Duodenal mucosa (tissue), 2 donors: ENCODE data around the gene PRRC2A.

Experiments used
- H3K27ac ChIP-seq: one replicate; pipeline ENCODE4 v1.7.0; 2013; ENCODE audit warnings: low read depth, low read length
- H3K27me3 ChIP-seq, 2 donors: one replicate each; pipeline ENCODE4 v1.7.0; 2013; ENCODE audit warnings: low read length in 2 of 2, control low read depth in 1 of 2; ENCODE audit not compliant: insufficient read depth in 2 of 2, control insufficient read depth in 1 of 2
- H3K36me3 ChIP-seq, 2 donors: one replicate each; pipeline ENCODE4 v1.7.0; 2013; ENCODE audit warnings: low read length in 2 of 2, control low read depth in 1 of 2; ENCODE audit not compliant: insufficient read depth in 2 of 2, control insufficient read depth in 1 of 2
- H3K4me1 ChIP-seq, 2 donors: one replicate each; pipeline ENCODE4 v1.7.0; 2013; ENCODE audit warnings: low read length in 2 of 2, control low read depth in 1 of 2; ENCODE audit not compliant: insufficient read depth in 2 of 2, control insufficient read depth in 1 of 2
- H3K4me3 ChIP-seq, 2 donors: one replicate each; pipeline ENCODE4 v1.7.0; 2013; ENCODE audit warnings: low read length in 2 of 2, low read depth in 1 of 2
- H3K9ac ChIP-seq, 2 donors: one replicate each; pipeline ENCODE4 v1.7.0; 2013; ENCODE audit warnings: low read length in 2 of 2, low read depth in 1 of 2
- H3K9me3 ChIP-seq, 2 donors: one replicate each; pipeline ENCODE4 v1.7.0; 2013; ENCODE audit warnings: low read length in 2 of 2, control low read depth in 1 of 2; ENCODE audit not compliant: control insufficient read depth in 1 of 2

Gene PRRC2A

GRCh38 chr6:31634969-31635575, 14.6 kb downstream of the PRRC2A start:
- no peak overlapping the region for H3K4me3 ChIP-seq
- no peaks in the 10 kb centered on the region for H3K4me1 ChIP-seq
- no peaks in the 10 kb centered on the region for H3K27me3 ChIP-seq
- no peak overlapping the region for H3K27ac ChIP-seq
- H3K9me3 ChIP-seq: no peaks in the 10 kb centered on the region
- H3K36me3 ChIP-seq: peaks cover 63 to 90% of the 10 kb centered on the region in 2 donors
- H3K9ac ChIP-seq: no peak overlapping the region

GRCh38 chr6:31636698-31637596, 16.4 kb downstream of the PRRC2A start:
- H3K4me1 ChIP-seq: no peaks in the 10 kb centered on the region
- H3K36me3 ChIP-seq: peaks cover 71 to 93% of the 10 kb centered on the region in 2 donors
- no peak overlapping the region for H3K9ac ChIP-seq
- H3K27ac ChIP-seq: no peak overlapping the region
- no peaks in the 10 kb centered on the region for H3K27me3 ChIP-seq
- H3K9me3 ChIP-seq: no peaks in the 10 kb centered on the region
- no peak overlapping the region for H3K4me3 ChIP-seq

- no peak overlapping the region for H3K9ac ChIP-seq
- no peaks in the 10 kb centered on the region for H3K9me3 ChIP-seq
- no peak overlapping the region for H3K27ac ChIP-seq
- H3K36me3 ChIP-seq: peaks cover 72 to 94% of the 10 kb centered on the region in 2 donors
- H3K27me3 ChIP-seq: no peaks in the 10 kb centered on the region
- H3K4me3 ChIP-seq: no peak overlapping the region
- H3K4me1 ChIP-seq: no peaks in the 10 kb centered on the region
Observed at GRCh38 chr6:31639043-31639442, 18.5 kb downstream of the PRRC2A start.

- Histone ChIP-seq H3K27me3 (no peaks in the 10 kb centered on the region), H3K27ac (no peak overlapping the region), H3K36me3 (peaks cover 72 to 94% of the 10 kb centered on the region in 2 donors), H3K9me3 (no peaks in the 10 kb centered on the region), H3K9ac (no peak overlapping the region), H3K4me1 (no peaks in the 10 kb centered on the region), H3K4me3 (no peak overlapping the region)
Observed at GRCh38 chr6:31639449-31639861, 18.9 kb downstream of the PRRC2A start.

- H3K4me3 ChIP-seq: no peak overlapping the region
- no peaks in the 10 kb centered on the region for H3K27me3 ChIP-seq
- no peaks in the 10 kb centered on the region for H3K4me1 ChIP-seq
- peaks cover 72 to 94% of the 10 kb centered on the region in 2 donors for H3K36me3 ChIP-seq
- no peak overlapping the region for H3K27ac ChIP-seq
- no peaks in the 10 kb centered on the region for H3K9me3 ChIP-seq
- H3K9ac ChIP-seq: no peak overlapping the region
Observed at GRCh38 chr6:31640612-31641011, 20.1 kb downstream of the PRRC2A start.

GRCh38 chr6:31641370-31641769, 20.9 kb downstream of the PRRC2A start:
- Histone ChIP-seq H3K36me3 (peaks cover 70 to 94% of the 10 kb centered on the region in 2 donors), H3K4me1 (no peaks in the 10 kb centered on the region), H3K4me3 (no peak overlapping the region), H3K27ac (no peak overlapping the region), H3K27me3 (no peaks in the 10 kb centered on the region), H3K9me3 (no peaks in the 10 kb centered on the region), H3K9ac (no peak overlapping the region)

- no peak overlapping the region for H3K9ac ChIP-seq
- H3K36me3 ChIP-seq: peaks cover 70 to 94% of the 10 kb centered on the region in 2 donors
- H3K4me3 ChIP-seq: no peak overlapping the region
- H3K27me3 ChIP-seq: no peaks in the 10 kb centered on the region
- no peaks in the 10 kb centered on the region for H3K4me1 ChIP-seq
- no peak overlapping the region for H3K27ac ChIP-seq
- no peaks in the 10 kb centered on the region for H3K9me3 ChIP-seq
Observed at GRCh38 chr6:31642798-31643570, 22.5 kb downstream of the PRRC2A start.

GRCh38 chr6:31643818-31644454, 23.4 kb downstream of the PRRC2A start:
- Histone ChIP-seq H3K36me3 (peaks cover 76 to 94% of the 10 kb centered on the region in 2 donors), H3K27me3 (no peaks in the 10 kb centered on the region), H3K4me1 (no peaks in the 10 kb centered on the region), H3K4me3 (no peak overlapping the region), H3K27ac (no peak overlapping the region), H3K9ac (no peak overlapping the region), H3K9me3 (no peaks in the 10 kb centered on the region)

- Histone ChIP-seq H3K9me3 (no peaks in the 10 kb centered on the region), H3K4me3 (no peak overlapping the region), H3K36me3 (peaks cover 69 to 90% of the 10 kb centered on the region in 2 donors)
Observed at GRCh38 chr6:31645325-31645724, 24.8 kb downstream of the PRRC2A start.

More at GRCh38 chr6:31645325-31645724, 24.8 kb downstream of the PRRC2A start:
- H3K4me1 ChIP-seq: no peaks in the 10 kb centered on the region
- no peak overlapping the region for H3K9ac ChIP-seq
- H3K27ac ChIP-seq: no peak overlapping the region
- H3K27me3 ChIP-seq: no peaks in the 10 kb centered on the region
